HG02759 (cell line): ENCODE data around the gene TBL1X.

Experiments
- ATAC-seq: cut with Tn5 transposase; IDR thresholded peaks from one replicate; pipeline ENCODE4 v1.9.1; 2021; ENCODE audit warnings: mild to moderate bottlenecking, moderate library complexity; ENCODE audit not compliant: unreplicated experiment

The TBL1X gene

DNA sequence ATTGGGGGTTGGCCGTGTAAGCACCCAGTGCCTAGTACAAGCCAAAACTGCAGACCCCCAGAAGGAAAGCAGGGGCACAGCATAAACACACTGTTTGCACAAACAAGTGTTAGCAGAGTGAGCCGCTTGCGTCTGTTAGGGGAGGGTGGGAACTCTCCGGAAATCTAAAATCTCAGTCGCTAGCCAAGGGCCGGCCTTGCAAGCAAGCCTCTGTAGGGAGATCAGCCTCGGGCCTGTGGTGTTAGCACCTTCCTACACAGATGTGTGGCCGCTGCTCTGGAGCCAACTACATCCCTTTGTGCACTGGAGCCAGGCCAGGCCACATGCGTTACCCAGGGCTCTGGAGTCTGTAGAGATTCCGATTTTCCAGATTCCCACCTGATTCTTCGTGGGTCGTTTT is 233.7 kb downstream of the TBL1X start:
- ATAC-seq = no peak

DNA sequence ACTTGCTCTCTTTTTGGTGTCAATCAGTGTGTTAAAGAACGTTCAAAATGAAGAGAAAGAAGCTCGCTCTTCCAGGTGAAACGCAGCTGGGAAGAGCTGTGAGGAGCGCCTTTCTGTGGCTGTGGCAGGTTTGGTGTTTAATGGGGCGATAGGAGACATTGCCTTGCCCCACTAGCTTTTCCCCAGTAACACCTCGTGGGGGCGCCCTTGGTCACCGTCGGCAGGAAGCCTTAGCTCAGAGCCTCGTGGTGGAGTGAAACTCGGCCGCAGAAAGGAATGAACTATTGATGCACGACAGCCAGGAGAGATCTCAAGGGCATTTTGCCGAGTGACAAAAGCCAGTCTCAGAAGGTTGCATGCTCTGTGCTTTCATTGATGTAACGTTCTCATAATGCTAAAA is 235.7 kb downstream of the TBL1X start:
- no peak for ATAC-seq

DNA sequence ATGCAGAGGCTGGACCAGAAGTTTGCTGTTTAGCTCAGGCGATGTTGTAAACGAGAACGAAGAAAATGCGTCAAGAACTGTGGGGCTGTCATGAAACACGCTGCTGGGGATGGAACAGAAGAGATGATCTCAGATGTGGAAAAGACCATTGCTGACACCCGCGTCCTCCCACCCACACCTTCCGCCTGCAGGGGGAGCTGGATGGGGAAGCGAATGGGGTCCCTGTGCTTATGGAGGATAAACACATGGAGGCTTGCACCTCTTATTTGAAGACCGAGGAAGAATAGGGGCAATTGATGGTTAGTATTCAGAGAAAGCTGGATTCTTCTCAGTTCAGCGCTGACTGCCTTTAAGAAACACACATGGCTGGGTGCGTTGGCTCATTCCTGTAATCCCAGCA is 236.9 kb downstream of the TBL1X start:
- ATAC-seq = no peak

DNA sequence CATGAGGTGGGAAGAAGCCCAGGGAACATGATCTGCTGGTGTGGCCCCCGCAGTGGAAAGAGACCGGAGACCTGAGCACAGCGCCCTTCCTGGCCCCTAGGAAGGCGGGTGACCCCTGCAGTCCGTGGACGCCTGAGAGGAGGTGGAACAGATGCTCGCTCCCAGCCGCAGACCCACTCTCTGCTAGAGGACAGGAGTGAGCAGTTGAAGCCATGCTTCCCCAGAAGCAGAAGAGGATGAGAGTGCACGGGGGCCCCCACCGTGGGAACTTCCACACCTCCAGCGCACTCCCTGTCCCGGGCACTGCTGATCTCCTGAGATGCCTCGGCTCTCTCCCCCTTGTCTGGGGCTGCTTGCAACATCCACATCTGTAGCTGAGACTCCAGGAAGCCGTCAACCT is 238.5 kb downstream of the TBL1X start:
- no peak for ATAC-seq

DNA sequence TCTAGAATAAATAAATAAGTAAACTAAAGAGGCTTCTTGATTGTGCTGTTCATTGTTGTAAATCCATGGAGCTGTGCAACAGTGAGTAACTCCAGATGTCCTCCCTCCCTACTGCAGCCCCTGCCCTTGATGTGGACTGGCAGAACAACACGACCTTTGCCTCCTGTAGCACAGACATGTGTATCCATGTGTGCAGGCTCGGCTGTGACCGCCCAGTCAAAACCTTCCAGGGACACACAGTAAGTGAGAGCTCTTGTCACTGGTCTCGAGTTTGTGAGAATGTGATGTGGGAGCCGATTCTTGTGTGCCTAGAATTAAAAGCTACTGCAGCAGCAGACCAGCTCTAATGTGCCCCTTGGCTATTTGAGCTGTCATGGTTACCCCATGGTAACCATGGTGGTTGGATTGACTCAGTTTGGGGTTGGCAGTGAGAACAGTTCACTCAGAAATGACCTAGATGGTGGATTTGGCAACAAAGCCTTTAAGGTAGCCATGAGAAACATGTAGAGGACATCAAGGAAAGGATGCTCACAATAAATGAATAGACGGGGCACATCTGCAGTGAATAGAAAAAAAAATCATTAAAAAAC is 240.1 kb downstream of the TBL1X start:
- ATAC-seq = no peak

DNA sequence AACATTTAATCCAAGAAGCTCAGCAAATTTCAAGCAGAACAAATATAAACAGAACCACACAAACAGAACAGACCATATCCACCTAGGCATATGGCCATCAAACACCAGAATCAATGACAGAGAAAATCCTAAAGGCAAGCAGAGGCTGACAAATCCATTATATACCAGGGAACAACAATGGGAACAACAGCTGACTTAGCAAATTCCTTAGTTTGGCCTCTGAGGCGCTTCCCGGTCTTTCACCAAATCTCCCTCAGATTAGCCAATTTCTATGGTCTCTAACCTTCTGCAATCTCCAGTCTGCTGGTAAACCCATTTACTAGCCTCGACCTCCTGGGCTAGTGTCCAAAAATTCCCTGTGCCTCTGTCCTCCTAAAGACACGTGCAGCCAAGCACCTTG is 241.6 kb downstream of the TBL1X start:
- ATAC-seq = no peak

DNA sequence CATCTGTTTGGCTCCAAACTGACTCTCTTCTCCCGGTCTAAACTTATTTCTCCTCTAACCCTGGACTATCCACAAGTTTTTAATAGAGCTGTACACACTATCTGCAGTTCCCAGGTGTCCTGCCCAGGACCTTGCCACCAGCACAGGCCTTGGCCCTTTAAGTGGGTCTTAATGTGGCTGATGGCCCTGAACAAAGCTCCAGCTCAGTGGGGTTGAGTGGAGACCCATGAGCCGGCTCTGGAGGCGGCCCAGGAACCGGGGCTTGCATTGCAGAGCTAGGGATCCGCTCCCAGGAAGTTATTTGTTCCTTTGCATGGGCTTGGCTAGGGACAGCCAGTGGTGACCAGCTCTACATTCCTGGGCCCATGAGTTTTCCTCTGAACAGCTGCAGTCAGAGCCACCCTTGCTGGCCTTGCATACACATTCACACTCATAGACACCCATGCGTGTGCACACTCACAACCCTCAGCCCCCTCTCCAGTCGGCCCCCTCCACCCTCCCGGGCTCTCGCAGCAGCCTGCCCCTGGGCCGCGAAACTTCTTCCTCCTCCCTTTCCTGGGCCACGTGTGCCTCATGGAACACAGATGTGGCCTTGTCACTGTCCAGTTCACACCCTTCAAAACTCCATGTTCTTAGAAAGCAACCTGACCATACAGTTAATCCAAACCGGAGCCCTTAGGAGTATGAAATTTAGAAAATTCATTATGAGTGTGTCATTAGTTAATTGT is 242.6 kb downstream of the TBL1X start:
- ATAC-seq = no peak

DNA sequence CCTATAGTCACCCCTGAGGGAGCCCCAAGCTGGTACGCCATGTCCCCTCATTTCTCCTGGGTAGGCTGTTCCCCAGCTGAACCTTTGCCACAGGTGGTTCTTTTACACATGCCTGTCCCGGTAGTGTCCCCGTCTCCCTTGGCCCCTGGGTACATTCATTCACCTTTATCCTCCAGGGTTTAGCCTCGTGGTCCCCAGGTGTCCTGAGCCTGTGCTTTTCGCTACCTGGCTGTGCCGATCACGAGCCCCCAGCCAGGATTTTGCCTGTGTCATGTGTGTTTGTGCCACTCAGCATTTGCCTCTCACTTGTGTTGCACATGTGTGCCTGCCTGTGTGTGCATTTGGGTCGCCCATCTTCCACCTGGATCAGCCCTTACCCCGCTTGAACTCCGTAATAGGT is 243.2 kb downstream of the TBL1X start:
- no peak for ATAC-seq

DNA sequence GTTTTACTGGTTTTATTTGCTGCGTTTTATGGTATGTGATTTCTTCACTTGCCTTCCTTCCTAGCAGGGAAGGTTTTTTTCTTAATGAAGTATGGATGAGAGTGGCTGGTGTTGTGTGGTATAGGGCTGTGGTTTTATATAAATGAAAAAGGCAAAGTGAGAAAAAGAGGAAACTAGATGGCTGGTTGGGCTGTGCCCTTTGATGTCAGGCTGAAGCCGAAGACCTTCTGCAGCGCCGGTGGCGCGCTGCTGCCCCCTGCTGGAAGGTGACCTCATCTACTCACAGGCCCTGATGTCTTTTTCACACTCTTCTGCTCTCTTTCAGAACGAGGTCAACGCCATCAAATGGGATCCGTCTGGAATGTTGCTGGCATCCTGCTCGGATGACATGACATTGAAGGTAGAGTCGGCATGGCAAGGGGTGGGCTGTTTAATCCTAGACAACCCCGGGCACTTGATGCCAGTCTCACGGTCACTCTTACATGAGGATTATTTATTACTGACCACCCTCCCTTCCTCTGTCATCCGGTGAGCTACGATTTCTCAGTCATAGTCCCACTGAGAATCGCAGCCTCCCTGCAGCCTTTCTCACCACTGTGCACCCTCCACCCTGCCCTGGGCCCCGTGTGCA is 244.2 kb downstream of the TBL1X start:
- ATAC-seq = peak; percentile 84

DNA sequence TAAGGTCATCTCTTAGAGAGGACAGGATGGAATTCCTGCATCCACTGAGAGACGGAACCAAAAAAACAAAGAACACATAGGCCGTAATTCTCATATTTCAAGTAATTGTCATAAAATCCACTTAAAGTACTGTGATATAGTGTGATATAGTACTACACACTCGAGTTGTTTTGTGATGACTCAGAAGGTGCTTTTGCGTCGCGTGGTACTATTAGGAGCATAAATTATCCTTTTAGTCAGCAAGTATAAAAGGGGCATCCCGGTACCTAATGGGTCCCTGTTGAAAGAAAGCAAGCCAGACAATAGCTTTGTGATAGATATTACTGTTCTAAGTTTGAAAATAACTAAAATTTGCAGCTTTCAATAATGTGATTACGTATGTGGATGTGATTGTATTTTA is 245.5 kb downstream of the TBL1X start:
- ATAC-seq = no peak

DNA sequence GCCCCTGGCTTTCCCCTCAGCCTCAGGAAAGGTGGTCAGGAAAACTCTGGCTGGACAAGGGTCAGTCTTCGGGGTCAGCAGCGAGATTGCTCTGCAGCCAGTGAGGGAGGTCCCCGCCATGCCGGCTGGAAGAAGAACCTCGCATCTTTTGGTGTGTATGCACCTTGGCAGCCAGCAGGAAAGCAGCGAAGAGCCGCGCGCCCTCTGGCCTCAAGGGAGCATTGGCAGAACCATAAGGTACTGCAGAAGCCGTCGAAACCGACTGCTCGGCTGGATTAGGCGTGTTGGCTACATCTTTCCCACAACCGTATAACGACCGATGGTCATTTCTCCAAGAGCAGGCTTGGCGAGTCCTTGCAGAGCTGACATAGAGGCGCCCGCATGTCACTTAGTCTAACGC is 252.5 kb downstream of the TBL1X start:
- ATAC-seq = no peak

DNA sequence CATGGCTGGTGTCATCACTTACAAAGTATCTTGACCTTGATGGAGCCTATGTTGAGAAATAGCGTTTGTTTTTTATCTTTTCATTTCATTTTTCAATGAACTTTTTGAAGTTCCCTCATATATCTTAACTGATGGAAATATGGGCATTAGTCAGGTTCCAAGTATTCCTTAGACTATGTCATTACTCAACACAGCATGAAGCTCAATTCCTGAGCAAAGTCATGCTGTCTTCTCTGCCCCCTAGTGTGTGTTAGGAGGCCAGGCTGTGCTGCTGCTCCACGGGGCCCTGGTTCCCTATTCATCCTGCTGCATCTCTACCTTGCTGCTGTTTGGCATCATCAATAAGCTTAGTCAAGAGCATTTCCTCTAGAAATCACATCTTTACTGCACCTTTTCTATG is 259.9 kb downstream of the TBL1X start:
- ATAC-seq = no peak

DNA sequence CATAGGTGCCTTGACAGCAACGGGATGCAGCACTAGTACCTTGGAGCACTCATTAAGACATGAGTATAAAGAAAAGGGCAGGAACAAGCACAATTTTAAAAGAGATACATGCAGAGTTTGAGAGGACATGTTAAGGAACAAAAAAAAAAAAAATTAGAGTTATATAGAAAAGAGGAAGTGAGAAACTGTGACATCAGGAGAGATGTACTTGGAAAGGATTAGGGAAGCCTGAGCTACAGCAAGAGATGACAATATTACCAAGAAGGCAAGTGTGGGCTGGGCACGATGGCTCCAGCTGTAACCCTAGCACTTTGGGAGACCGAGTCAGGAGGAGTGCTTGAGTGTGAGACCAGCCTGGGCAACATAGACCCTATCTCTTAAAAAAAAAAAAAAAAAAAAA is 263.4 kb downstream of the TBL1X start:
- no peak for ATAC-seq

DNA sequence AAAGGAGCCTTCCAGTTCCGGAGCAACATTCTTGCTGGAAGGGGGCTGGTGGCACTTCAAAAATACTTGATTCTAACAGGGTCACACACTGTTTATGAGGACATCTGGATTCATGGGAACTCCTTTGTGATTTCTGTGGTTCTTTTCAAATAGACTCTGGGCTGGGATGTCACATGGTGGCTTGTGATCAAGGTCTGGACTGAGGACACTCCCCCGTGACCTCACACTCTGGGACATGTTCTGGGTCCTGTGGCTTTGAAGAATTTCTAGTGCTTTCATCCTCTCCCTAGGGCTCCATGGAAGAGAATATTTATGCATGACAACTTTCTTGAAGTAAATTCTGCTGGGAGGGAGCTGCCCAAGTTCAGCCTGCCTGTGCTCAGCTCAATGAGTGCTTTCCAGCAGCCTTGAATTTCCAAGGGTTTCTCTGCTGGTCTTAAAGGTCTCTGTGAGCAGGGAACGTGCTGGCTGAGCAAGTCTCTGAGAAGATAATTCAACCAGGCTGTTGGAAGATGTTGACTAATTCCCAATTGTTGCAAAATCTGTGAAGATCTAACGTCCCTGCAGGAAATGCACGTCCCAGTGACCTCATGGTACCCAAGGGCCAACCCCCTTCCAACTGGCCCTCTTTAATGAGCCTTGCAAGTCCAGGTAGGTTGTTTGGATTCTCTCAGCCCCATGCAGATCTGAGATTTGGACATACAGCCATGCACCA is 264.5 kb downstream of the TBL1X start:
- no peak for ATAC-seq

DNA sequence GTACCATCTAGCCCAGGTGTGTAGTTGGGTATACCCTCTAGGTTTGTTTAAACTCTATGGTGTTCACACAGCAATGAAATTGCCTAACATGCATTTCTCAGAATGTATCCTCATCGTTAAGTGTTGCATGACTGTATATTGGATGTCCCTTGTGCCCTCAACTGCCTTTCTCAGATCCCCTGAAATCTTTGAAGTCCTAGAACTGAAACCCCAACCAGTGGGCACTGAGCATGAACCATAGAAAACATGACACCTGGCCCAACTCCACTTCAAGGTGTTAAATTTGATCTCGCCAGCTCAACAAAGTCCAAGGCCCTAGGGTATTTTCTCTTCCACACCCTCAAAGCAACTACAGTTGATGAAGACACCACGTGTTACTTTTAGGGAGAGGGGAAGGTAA is 265.2 kb downstream of the TBL1X start:
- ATAC-seq = no peak

DNA sequence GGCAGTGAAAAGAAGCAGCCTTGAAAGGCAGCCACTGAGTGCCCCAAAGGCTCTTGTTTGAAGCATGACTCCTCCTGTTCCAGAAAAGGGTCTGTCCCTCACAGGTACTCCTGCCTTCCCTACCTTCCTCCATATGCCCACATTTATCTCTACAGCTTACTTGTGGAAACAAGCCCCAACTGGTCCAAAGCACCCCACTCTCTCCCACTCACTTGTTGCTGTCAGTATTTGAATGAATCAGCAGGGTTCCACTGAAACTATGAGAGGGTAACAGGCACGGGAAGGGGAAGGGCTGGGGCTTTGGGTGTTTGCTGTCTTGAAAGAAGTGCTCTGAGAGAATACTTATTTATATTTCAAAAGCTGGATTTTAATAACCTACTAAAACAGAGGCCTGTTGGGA is 265.9 kb downstream of the TBL1X start:
- ATAC-seq = no peak

DNA sequence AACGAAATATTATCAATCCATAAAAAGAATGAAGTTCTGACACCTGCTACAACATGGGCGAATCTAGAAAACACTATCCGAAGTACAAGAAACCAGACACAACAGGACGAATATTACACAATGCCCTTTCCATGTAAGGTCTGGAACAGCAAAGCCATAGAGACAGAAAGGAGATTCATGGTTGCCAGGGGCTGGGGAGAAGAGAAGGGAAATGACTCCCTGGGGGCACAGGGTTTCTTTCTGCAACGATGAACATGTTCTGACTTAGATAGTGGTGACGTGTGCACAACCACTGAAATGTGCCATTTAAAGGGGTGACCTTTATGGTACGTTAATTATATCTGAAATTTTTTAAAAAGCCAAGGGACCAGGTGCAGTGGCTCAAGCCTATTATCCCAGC is 272.5 kb downstream of the TBL1X start:
- ATAC-seq = no peak

DNA sequence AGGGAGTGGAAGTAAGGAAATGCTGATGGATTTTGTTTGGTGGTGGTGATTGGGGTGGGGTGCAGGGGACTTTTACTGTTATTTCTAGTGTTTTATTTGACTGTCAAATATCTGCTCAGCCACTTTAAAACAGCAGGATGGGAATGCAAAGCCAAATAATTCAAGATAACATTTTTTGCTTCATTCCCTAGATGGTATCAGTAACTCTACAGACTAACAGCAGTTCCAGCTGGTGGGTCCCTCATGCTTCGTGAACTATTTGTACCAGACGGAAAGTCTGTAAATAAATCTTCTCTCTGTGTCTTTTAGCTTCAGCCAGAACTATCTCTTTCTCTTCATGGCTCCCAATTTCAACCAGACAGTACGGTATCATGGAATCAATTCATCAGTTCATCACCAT is 273.3 kb downstream of the TBL1X start:
- no peak for ATAC-seq

DNA sequence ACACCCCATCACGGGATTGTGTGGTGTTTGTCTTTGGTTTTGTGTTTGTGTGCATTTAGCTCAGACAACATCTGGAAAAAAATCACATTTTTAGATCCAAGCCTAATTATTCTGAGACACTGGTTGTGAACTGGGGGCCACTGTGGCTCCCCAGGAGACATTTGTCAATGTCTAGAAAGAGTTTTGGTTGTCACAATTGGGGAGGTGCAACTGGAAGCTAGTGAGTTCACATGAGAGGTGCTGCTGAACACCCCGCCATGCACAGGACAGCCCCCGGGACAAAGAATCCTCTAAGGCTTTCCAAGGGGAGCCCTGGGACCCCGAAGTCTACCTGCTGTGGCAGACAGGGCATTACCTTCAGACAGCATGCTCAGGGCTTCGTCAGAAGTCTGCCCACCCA is 274.3 kb downstream of the TBL1X start:
- ATAC-seq = no peak

DNA sequence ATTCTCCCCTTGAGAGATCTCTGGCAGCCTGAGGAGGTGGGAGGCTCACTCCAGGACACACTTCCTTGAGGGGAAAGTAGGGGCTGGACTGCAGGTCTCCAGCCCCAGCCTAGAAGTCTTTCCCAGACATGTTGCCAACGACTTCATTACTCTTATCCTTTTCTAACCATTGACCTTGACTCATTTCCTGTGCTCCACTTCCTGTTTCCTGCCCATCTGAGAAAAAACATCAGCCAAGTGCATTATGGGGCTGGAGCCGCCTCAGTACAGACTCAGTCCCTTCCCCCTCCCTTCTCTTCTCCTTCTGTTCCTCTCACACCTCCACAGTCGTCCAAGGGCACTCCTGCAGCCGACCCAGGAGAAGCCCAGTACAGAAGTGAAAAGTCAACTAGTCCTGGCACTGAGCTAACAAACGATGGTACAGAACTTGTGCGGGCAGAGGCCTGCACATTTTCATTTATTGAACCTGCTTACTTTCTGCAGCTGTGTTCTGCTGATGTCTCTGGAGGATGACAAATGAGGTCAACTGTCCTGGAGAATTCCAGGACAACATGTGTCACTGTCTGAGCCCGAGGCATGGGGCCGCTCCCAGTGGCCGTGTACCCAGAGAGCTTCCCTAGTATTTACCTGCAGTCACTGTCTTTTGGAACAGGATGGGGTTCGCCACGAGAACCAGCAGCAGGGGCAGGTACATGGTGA is 280.7 kb downstream of the TBL1X start:
- ATAC-seq = no peak

DNA sequence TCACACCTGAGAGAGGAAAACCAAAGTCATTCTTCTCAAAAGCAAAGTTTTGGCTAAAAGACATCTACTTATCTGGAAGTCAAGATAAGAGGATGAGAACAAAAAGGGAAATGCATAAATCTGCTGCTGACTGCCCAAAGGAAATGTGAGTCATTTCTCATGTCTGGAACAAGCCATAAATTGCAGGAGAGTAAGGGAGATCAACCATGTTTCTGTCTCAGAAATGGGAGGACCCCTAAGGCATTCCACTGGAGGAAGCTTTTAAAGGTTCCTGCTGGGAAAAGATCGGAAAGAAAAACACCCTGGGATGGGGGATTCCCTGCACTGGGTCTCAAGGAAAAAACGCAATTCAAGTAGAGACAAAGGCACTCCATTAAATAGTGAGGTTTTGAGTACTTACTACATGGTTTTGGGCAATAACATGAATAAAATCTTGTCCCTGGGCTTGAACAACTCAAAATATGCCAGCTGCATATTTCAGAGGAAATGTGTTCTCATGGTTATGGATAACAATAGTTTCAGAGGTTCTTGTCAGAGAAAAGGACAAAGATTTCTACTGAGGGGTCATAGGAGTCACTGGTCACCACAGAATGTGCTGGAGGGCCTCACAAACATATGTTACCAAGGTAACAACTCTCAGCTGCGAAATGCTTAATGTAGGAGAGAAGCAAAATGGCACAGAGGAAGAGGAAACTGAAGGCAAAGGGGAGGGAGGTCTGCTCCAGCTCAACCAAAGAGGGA is 281.5 kb downstream of the TBL1X start:
- ATAC-seq = no peak
